PC-3 (cell line): Measurements from ENCODE around the gene IFT43. TPM values are rescaled to one million over a fixed set of nuclear protein-coding genes. Genes with fewer than 3 reads are reported as not detected.

Source experiments
- ATAC-seq: fragments of 200-7000 bp; cut with Tn5 transposase; 2 replicates; pipeline ENCODE4 v1.9.1; 2020; ENCODE audit warnings: mild to moderate bottlenecking, moderate library complexity
- BruUV-seq: library from RNA; stranded (reverse); fragments of 400-500 nt; replicated peaks from 2 replicates; lab custom pipeline; 2021; lab: Mats Ljungman, UMichigan
- CTCF ChIA-PET: fragments of 300-600 bp; sonication (Branson Sonifier 250); formaldehyde crosslinking; loops from one replicate; lab custom pipeline; 2022; ENCODE audit warnings: antibody characterized with exemption; lab: Charles Lee
- POLR2A ChIA-PET: fragments of 300-600 bp; sonication (Branson Sonifier 250); formaldehyde crosslinking; loops from one replicate; lab custom pipeline; 2022; ENCODE audit warnings: antibody characterized with exemption; ENCODE audit not compliant: unreplicated experiment; lab: Charles Lee
- DNase-seq: peaks from one replicate; pipeline ENCODE4 v3.0.0-alpha.2; 2015
- H2AFZ ChIP-seq: fragments of 300-600 bp; sonication (generic); 2 replicates; pipeline ENCODE4 v1.6.0; 2016; ENCODE audit warnings: antibody characterized with exemption, low read length
- H3F3A ChIP-seq: fragments of 300-600 bp; sonication (generic); one replicate; pipeline ENCODE4 v1.6.0; 2017; ENCODE audit warnings: antibody characterized with exemption, low read length, control low read depth, mild to moderate bottlenecking; ENCODE audit not compliant: unreplicated experiment
- H3K27ac ChIP-seq: fragments of 300-600 bp; sonication (generic); 2 replicates; pipeline ENCODE4 v1.5.1; 2016; ENCODE audit warnings: mild to moderate bottlenecking, low read length
- H3K27me3 ChIP-seq: fragments of 300-600 bp; sonication (generic); 2 replicates; pipeline ENCODE4 v1.6.1; 2016; ENCODE audit warnings: low read length, mixed read lengths
- H3K36me3 ChIP-seq: fragments of 300-600 bp; sonication (generic); 2 replicates; pipeline ENCODE4 v1.6.1; 2016; ENCODE audit warnings: low read depth, mixed run types, low read length, mixed read lengths
- H3K4me1 ChIP-seq: fragments of 300-600 bp; sonication (generic); 2 replicates; pipeline ENCODE4 v1.5.1; 2016; ENCODE audit warnings: low read length; ENCODE audit not compliant: insufficient read depth
- H3K4me2 ChIP-seq: fragments of 300-600 bp; sonication (generic); 2 replicates; pipeline ENCODE4 v1.6.0; 2016; ENCODE audit warnings: low read length
- H3K4me3 ChIP-seq: fragments of 300-600 bp; sonication (generic); 2 replicates; pipeline ENCODE4 v1.5.1; 2016; ENCODE audit warnings: mild to moderate bottlenecking, low read length, mixed read lengths
- H3K79me2 ChIP-seq: fragments of 300-600 bp; sonication (generic); 2 replicates; pipeline ENCODE4 v1.6.1; 2017; ENCODE audit warnings: low read length, mixed read lengths
- H3K9ac ChIP-seq: fragments of 300-600 bp; sonication (generic); 2 replicates; pipeline ENCODE4 v1.6.0; 2016; ENCODE audit warnings: mild to moderate bottlenecking, low read length
- H3K9me2 ChIP-seq: fragments of 300-600 bp; sonication (generic); replicated peaks from 2 replicates; pipeline ENCODE4 v1.6.1; 2016; ENCODE audit warnings: mixed run types, low read length, mixed read lengths
- H3K9me3 ChIP-seq: fragments of 300-600 bp; sonication (generic); 2 replicates; pipeline ENCODE4 v1.6.1; 2016; ENCODE audit warnings: low read length, mixed read lengths
- H4K20me1 ChIP-seq: fragments of 300-600 bp; sonication (generic); 2 replicates; pipeline ENCODE4 v1.6.1; 2016; ENCODE audit warnings: low read length, mixed read lengths
- CTCF ChIP-seq: fragments of 300-600 bp; sonication (generic); conservative IDR thresholded peaks from 2 replicates; pipeline ENCODE4 v1.5.1; 2017; ENCODE audit warnings: antibody characterized with exemption, low read depth, mild to moderate bottlenecking, low read length
- EZH2 ChIP-seq: fragments of 300-600 bp; sonication (generic); IDR thresholded peaks from one replicate; pipeline ENCODE4 v1.6.1; 2017; ENCODE audit warnings: antibody characterized with exemption, mild to moderate bottlenecking, low read length; ENCODE audit not compliant: unreplicated experiment
- EZH2phosphoT487 ChIP-seq: fragments of 300-600 bp; sonication (generic); IDR thresholded peaks from 2 replicates; pipeline ENCODE4 v1.6.1; 2018; ENCODE audit warnings: mild to moderate bottlenecking, antibody characterized with exemption, low read length, borderline replicate concordance
- intact Hi-C: fragments of 100-400 bp; cut with micrococcal nuclease; formaldehyde crosslinking; loops from 2 replicates; pipeline ENCODE4 v1.9.0; 2023
- total RNA-seq: library from RNA; depleted of rRNA; stranded (reverse); fragments of >200 nt; gene quantifications from 2 replicates; pipeline ENCODE4 v1.2.3, GENCODE V29; 2014

The IFT43 gene
- total RNA-seq, 1 experiment from 2014 or later, result 41.3 TPM

DNA sequence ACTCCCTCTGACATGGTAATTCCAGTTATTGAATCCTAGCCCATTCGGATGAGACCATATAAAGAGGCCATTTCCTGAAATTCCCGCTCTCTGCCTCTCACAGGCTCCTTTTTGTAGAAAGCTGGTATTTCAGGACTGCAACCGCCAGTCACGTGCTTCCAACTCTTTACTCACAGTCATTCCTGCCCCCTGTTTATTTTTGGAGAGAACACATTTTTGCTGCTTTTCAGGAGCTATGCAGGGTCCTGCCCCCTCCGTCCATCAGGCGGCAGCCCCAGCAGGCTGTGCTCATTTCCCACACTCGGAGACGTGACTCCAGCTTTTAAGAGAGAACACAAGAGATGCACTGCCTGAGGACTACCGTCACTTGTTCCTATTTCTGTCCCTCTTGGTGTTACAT lies 26.8 kb downstream of the IFT43 start:
- BruUV-seq, result no TSS peak

GRCh38 chr14:76015191-76015590 lies 29.6 kb downstream of the IFT43 start:
- ChIA-PET CTCF (no interaction called here), POLR2A (no interaction called here)
- TF ChIP-seq EZH2 (no peak), EZH2phosphoT487 (no peak), CTCF (no peak)
- Histone ChIP-seq H3K79me2 (no peaks in the 10 kb centered on the region), H3K27ac (no peak overlapping the region), H3F3A (no peaks in the 10 kb centered on the region), H3K27me3 (no peaks in the 10 kb centered on the region), H3K4me2 (no peak overlapping the region), H3K9me2 (no peaks in the 10 kb centered on the region), H4K20me1 (no peaks in the 10 kb centered on the region), H2AFZ (no peak overlapping the region), H3K9ac (no peak overlapping the region), H3K4me1 (no peaks in the 10 kb centered on the region), H3K9me3 (no peaks in the 10 kb centered on the region; the same call in none of the 2 replicates), H3K4me3 (no peak overlapping the region), H3K36me3 (peaks cover 15% of the 10 kb centered on the region)
- DNase-seq, result no peak
- no peak for ATAC-seq
- intact Hi-C loops, result no loop called here
- BruUV-seq, result no TSS peak

More for the DNA sequence above, 26.8 kb downstream of the IFT43 start:
- Histone ChIP-seq H3F3A (no peaks in the 10 kb centered on the region), H3K4me2 (no peak overlapping the region), H3K9ac (no peak overlapping the region), H3K4me3 (no peak overlapping the region), H3K9me2 (no peaks in the 10 kb centered on the region), H4K20me1 (no peaks in the 10 kb centered on the region), H3K79me2 (no peaks in the 10 kb centered on the region), H3K4me1 (no peaks in the 10 kb centered on the region), H3K9me3 (no peaks in the 10 kb centered on the region), H2AFZ (no peak overlapping the region), H3K27ac (no peak overlapping the region), H3K36me3 (no peaks in the 10 kb centered on the region), H3K27me3 (no peaks in the 10 kb centered on the region)
- TF ChIP-seq EZH2phosphoT487, result no peak
- TF ChIP-seq CTCF, result no peak
- TF ChIP-seq EZH2, result no peak
- DNase-seq, result no peak
- ATAC-seq, result no peak
- POLR2A ChIA-PET, result no interaction called here
- intact Hi-C loops, result no loop called here
- CTCF ChIA-PET, result no interaction called here

- intact Hi-C loops, result no loop called here
- BruUV-seq, result no TSS peak
- ATAC-seq, result no peak
- no peak for DNase-seq
- Histone ChIP-seq H3K4me3 (no peak overlapping the region), H3K36me3 (peaks cover 15% of the 10 kb centered on the region), H2AFZ (no peak overlapping the region), H3K4me2 (no peak overlapping the region), H3K9me2 (no peaks in the 10 kb centered on the region), H3K9me3 (no peaks in the 10 kb centered on the region; the same call in none of the 2 replicates), H3K9ac (no peak overlapping the region), H3F3A (no peaks in the 10 kb centered on the region), H3K4me1 (no peaks in the 10 kb centered on the region), H3K79me2 (no peaks in the 10 kb centered on the region), H3K27ac (no peak overlapping the region), H4K20me1 (no peaks in the 10 kb centered on the region), H3K27me3 (no peaks in the 10 kb centered on the region)
- TF ChIP-seq CTCF, result no peak
- no peak for TF ChIP-seq EZH2phosphoT487
- no peak for TF ChIP-seq EZH2
- ChIA-PET POLR2A (no interaction called here), CTCF (no interaction called here)
Measured at GRCh38 chr14:76015668-76016067, 30.1 kb downstream of the IFT43 start.
